C4-2B (cell line): Measurements from ENCODE around the gene MID1.

ENCODE experiments used
- ZFX ChIP-seq: fragments of 450-650 bp; IDR thresholded peaks from 2 replicates; pipeline ENCODE4 v1.6.1; 2017
- TF ChIP-seq, protein P1 (sequence below): fragments of 450-650 bp; conservative IDR thresholded peaks from 2 replicates; pipeline ENCODE4 v1.5.1; 2017; ENCODE audit warnings: mild to moderate bottlenecking

DNA sequence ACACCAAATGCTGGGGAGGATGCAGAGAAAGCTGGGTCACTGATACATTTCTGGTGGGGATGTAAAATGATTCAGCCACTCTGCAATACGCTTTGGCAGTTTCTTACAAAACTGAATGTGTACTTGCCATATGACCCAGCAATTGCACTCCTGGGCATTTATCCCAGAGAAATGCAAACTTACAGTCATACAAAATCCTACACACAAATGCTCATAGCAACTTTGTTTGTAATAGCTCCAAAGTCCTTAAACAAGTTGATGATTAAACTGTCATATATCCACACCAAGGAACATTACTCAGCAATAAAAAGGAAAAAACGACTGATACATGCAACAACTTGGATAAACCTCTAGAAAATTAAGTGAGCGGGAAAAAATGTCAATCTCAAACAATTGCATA, 12.3 kb downstream of the MID1 start:
- TF ChIP-seq ZFX, result no peak
- TF ChIP-seq, protein P1, sequence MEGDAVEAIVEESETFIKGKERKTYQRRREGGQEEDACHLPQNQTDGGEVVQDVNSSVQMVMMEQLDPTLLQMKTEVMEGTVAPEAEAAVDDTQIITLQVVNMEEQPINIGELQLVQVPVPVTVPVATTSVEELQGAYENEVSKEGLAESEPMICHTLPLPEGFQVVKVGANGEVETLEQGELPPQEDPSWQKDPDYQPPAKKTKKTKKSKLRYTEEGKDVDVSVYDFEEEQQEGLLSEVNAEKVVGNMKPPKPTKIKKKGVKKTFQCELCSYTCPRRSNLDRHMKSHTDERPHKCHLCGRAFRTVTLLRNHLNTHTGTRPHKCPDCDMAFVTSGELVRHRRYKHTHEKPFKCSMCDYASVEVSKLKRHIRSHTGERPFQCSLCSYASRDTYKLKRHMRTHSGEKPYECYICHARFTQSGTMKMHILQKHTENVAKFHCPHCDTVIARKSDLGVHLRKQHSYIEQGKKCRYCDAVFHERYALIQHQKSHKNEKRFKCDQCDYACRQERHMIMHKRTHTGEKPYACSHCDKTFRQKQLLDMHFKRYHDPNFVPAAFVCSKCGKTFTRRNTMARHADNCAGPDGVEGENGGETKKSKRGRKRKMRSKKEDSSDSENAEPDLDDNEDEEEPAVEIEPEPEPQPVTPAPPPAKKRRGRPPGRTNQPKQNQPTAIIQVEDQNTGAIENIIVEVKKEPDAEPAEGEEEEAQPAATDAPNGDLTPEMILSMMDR, result no peak
